Measurements from ENCODE around the gene PLEKHA5. TPM values are rescaled to one million over a fixed set of nuclear protein-coding genes. Genes with fewer than 3 reads are reported as not detected.

The PLEKHA5 gene
- total and polyA plus RNA-seq, 11 donors = 18.1 to 72.2 (median 58.2) TPM

- Histone ChIP-seq H3K4me3 (no peak overlapping the region), H3K9me3 (peaks cover 0 to 10% (median 0%) of the 10 kb centered on the region in 12 donors), H3K27me3 (no peaks in the 10 kb centered on the region), H3K27ac (no peak overlapping the region), H3K36me3 (peaks cover 0 to 97% (median 55%) of the 10 kb centered on the region in 9 donors), H3K4me1 (no peaks in the 10 kb centered on the region)
- TF ChIP-seq, protein P1, sequence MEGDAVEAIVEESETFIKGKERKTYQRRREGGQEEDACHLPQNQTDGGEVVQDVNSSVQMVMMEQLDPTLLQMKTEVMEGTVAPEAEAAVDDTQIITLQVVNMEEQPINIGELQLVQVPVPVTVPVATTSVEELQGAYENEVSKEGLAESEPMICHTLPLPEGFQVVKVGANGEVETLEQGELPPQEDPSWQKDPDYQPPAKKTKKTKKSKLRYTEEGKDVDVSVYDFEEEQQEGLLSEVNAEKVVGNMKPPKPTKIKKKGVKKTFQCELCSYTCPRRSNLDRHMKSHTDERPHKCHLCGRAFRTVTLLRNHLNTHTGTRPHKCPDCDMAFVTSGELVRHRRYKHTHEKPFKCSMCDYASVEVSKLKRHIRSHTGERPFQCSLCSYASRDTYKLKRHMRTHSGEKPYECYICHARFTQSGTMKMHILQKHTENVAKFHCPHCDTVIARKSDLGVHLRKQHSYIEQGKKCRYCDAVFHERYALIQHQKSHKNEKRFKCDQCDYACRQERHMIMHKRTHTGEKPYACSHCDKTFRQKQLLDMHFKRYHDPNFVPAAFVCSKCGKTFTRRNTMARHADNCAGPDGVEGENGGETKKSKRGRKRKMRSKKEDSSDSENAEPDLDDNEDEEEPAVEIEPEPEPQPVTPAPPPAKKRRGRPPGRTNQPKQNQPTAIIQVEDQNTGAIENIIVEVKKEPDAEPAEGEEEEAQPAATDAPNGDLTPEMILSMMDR (IDR thresholded peaks at IDR 0.05) = no peak
- TF ChIP-seq POLR2A (IDR thresholded peaks at IDR 0.05) = no peak
- ATAC-seq = no peak
- WGBS, 4 donors = 91 to 95% (median 94%) methylated on average over 2 of the region's 2 CpGs
- DNase-seq = no peak
- intact Hi-C loops (cut with DNase I) = no loop called here
Measured at GRCh38 chr12:19351346-19351745, 221.8 kb downstream of the PLEKHA5 start.

GRCh38 chr12:19369691-19370148, 240.2 kb downstream of the PLEKHA5 start:
- peak overlapping the region in 8 of 12 donors; percentile 7 to 33 (median 22) for H3K27ac ChIP-seq
- no peaks in the 10 kb centered on the region for H3K9me3 ChIP-seq
- WGBS, 4 donors = 60 to 69% (median 62%) methylated on average over 6 of the region's 6 CpGs
- intact Hi-C loops (cut with DNase I) = no loop called here
- peaks cover 0 to 99% (median 59%) of the 10 kb centered on the region in 9 donors for H3K36me3 ChIP-seq
- ATAC-seq = peak in 3 of 4 donors; percentile 27 to 65 (median 63)
- H3K4me3 ChIP-seq = no peak overlapping the region
- no peaks in the 10 kb centered on the region for H3K27me3 ChIP-seq
- no peak for TF ChIP-seq POLR2A (IDR thresholded peaks at IDR 0.05)
- TF ChIP-seq, protein P1 (IDR thresholded peaks at IDR 0.05) = no peak
- peaks cover 0 to 6% (median 0%) of the 10 kb centered on the region in 12 donors for H3K4me1 ChIP-seq
- no peak for DNase-seq

- peaks cover 0 to 6% (median 0%) of the 10 kb centered on the region in 12 donors for H3K4me1 ChIP-seq
- no peak overlapping the region for H3K27ac ChIP-seq
- WGBS, 4 donors = 89 to 94% (median 92%) methylated on average over 4 of the region's 4 CpGs
- intact Hi-C loops (cut with DNase I) = no loop called here
- DNase-seq (no peak), ATAC-seq (no peak)
- TF ChIP-seq, protein P1 (IDR thresholded peaks at IDR 0.05) = no peak
- TF ChIP-seq POLR2A (IDR thresholded peaks at IDR 0.05) = no peak
- H3K27me3 ChIP-seq = no peaks in the 10 kb centered on the region
- H3K4me3 ChIP-seq = no peak overlapping the region
- H3K36me3 ChIP-seq = peaks cover 0 to 97% (median 42%) of the 10 kb centered on the region in 9 donors
- no peaks in the 10 kb centered on the region for H3K9me3 ChIP-seq
Measured at GRCh38 chr12:19373586-19373985, 244.1 kb downstream of the PLEKHA5 start.

DNA sequence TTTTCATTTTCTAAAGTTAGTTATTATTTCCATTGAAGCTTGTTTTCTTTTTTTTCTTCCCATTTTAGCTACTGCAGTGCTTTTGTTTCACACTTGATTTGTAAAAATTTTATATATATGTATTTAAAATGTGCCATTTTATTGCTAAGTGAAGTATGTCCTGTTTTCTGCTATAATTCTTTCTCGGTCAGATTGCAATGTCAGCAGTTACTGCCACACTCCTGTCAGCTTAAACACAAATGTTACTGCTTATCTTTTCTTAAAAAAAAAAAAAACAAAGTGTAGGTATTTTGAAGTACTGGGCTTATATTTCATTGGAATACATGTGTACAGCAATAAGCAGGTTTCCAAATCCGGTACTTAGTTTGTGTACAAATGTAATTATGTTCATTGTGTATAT, 246.4 kb downstream of the PLEKHA5 start:
- 88 to 94% (median 92%) methylated on average over 2 of the region's 2 CpGs for WGBS, 4 donors
- ATAC-seq = no peak
- intact Hi-C loops (cut with DNase I) = no loop called here

More for the DNA sequence above, 246.4 kb downstream of the PLEKHA5 start:
- H3K27me3 ChIP-seq = no peaks in the 10 kb centered on the region
- H3K9me3 ChIP-seq = no peaks in the 10 kb centered on the region
- TF ChIP-seq, protein P1 (IDR thresholded peaks at IDR 0.05) = no peak
- TF ChIP-seq POLR2A (IDR thresholded peaks at IDR 0.05) = no peak
- peaks cover 0 to 83% (median 38%) of the 10 kb centered on the region in 9 donors for H3K36me3 ChIP-seq
- no peak for DNase-seq
- no peak overlapping the region for H3K27ac ChIP-seq
- no peaks in the 10 kb centered on the region for H3K4me1 ChIP-seq
- H3K4me3 ChIP-seq = no peak overlapping the region

All from heart left ventricle (tissue), 16 donors.